ENCODE data around the gene MPDZ.

The MPDZ gene

DNA sequence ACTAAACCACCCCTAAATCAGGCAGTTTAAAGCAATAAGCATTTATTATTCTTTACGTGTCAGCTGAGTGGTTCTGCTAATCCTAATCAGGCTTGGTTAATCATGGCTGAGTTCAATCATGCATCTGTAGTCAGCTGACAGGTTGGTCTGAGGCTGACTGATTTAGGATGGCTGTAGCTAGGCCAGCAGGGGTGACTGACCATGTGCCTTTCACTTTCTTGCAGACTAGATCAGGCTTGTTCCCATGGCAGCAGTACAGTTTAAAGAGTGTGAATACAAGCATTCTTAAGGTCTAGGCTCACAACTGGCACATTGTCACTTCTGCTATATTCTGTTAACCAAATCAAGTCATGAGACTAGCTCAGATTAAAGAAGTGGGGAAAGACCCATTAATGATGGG is 16.1 kb upstream of the MPDZ start:
- H3K4me3 ChIP-seq, result no peak overlapping the region
- no peak overlapping the region for H3K27ac ChIP-seq
- TF ChIP-seq CTCF (IDR thresholded peaks at IDR 0.05), result no peak
- no peak for DNase-seq (ENCODE audit: low spot score)

GRCh38 chr9:13292782-13293181 is 13.3 kb upstream of the MPDZ start:
- TF ChIP-seq CTCF (IDR thresholded peaks at IDR 0.05), result no peak
- H3K27ac ChIP-seq, result no peak overlapping the region
- H3K4me3 ChIP-seq, result no peak overlapping the region
- no peak for DNase-seq (ENCODE audit: low spot score)

DNA sequence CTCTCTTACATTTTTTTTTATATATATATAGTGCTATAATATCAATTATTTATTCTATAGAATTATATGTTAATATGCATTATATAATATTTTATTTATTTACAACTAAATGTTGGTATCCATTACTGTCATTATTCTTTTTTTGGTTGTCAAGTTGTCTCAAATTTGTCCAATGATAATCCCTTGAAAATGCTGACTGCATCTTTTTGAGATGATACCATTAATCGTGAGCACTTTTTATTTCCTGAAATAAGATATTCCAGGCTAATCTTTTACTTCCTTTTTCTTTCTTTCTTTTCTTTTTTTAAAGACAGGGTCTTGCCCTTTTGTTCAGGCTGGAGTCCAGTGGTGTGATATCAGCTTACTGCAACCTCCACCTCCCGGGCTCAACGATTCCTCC is 12.7 kb upstream of the MPDZ start:
- TF ChIP-seq CTCF (IDR thresholded peaks at IDR 0.05), result no peak
- no peak for DNase-seq (ENCODE audit: low spot score)
- H3K4me3 ChIP-seq, result no peak overlapping the region
- H3K27ac ChIP-seq, result no peak overlapping the region

GRCh38 chr9:13291718-13292117 is 12.2 kb upstream of the MPDZ start:
- no peak overlapping the region for H3K27ac ChIP-seq
- no peak for DNase-seq (ENCODE audit: low spot score)
- no peak for TF ChIP-seq CTCF (IDR thresholded peaks at IDR 0.05)
- H3K4me3 ChIP-seq, result no peak overlapping the region

- no peak overlapping the region for H3K4me3 ChIP-seq
- no peak overlapping the region for H3K27ac ChIP-seq
- DNase-seq (ENCODE audit: low spot score), result no peak
- no peak for TF ChIP-seq CTCF (IDR thresholded peaks at IDR 0.05)
Measured at GRCh38 chr9:13284011-13284410, 4.5 kb upstream of the MPDZ start.

- TF ChIP-seq CTCF (IDR thresholded peaks at IDR 0.05), result no peak
- no peak for DNase-seq (ENCODE audit: low spot score)
- Histone ChIP-seq H3K27ac (no peak overlapping the region), H3K4me3 (no peak overlapping the region)
Measured at GRCh38 chr9:13282998-13283397, 3.5 kb upstream of the MPDZ start.

- DNase-seq (ENCODE audit: low spot score), result no peak
- Histone ChIP-seq H3K27ac (no peak overlapping the region), H3K4me3 (no peak overlapping the region)
- TF ChIP-seq CTCF (IDR thresholded peaks at IDR 0.05), result no peak
Measured at GRCh38 chr9:13281356-13282016, 2.0 kb upstream of the MPDZ start.

Data from coronary artery (tissue), 2 donors.